ENCODE measurements around the gene ANKRD33. TPM values are rescaled to one million over a fixed set of nuclear protein-coding genes. Genes with fewer than 3 reads are reported as not detected.

Gene ANKRD33
- total and polyA plus RNA-seq, 2 donors: 0.02 TPM; not detected in 1

GRCh38 chr12:51846911-51847642, 40.8 kb upstream of the ANKRD33 start:
- Histone ChIP-seq H3K4me1 (ENCODE audit: control insufficient read depth in 2 of 2, insufficient read depth in 2 of 2, low read length in 2 of 2) (peaks cover 5 to 24% of the 10 kb centered on the region in 2 donors), H3K9me3 (ENCODE audit: control insufficient read depth in 2 of 2, insufficient read depth in 1 of 2, low read length in 1 of 2) (peaks cover 3 to 4% of the 10 kb centered on the region in 2 donors), H3K27me3 (ENCODE audit: control insufficient read depth in 2 of 2, insufficient read depth in 1 of 2, low read length in 1 of 2) (peaks cover 40 to 84% of the 10 kb centered on the region in 2 donors), H3K36me3 (ENCODE audit: control insufficient read depth in 2 of 2, insufficient read depth in 2 of 2, low read length in 1 of 2) (no peaks in the 10 kb centered on the region), H3K27ac (ENCODE audit: low read depth in 1 of 2, low read length in 1 of 2) (no peak overlapping the region), H3K4me3 (ENCODE audit: low read length in 2 of 2) (peak overlapping the region; percentile 27 to 45)
- DNase-seq (ENCODE audit: low read depth in 6 of 9, low spot score in 9 of 9): peak in 2 of 9 donors; percentile 30 to 47
- WGBS: 2% methylated on average over 59 of the region's 59 CpGs

- peaks cover 40 to 84% of the 10 kb centered on the region in 2 donors for H3K27me3 ChIP-seq (ENCODE audit: control insufficient read depth in 2 of 2, insufficient read depth in 1 of 2, low read length in 1 of 2)
- WGBS: 3% methylated on average over 40 of the region's 40 CpGs
- H3K36me3 ChIP-seq (ENCODE audit: control insufficient read depth in 2 of 2, insufficient read depth in 2 of 2, low read length in 1 of 2): no peaks in the 10 kb centered on the region
- no peak for DNase-seq (ENCODE audit: low read depth in 6 of 9, low spot score in 9 of 9)
- H3K9me3 ChIP-seq (ENCODE audit: control insufficient read depth in 2 of 2, insufficient read depth in 1 of 2, low read length in 1 of 2): peaks cover 3 to 4% of the 10 kb centered on the region in 2 donors
- no peak overlapping the region for H3K27ac ChIP-seq (ENCODE audit: low read depth in 1 of 2, low read length in 1 of 2)
- peaks cover 5 to 26% of the 10 kb centered on the region in 2 donors for H3K4me1 ChIP-seq (ENCODE audit: control insufficient read depth in 2 of 2, insufficient read depth in 2 of 2, low read length in 2 of 2)
- peak overlapping the region in 1 of 2 donors; percentile 45 for H3K4me3 ChIP-seq (ENCODE audit: low read length in 2 of 2)
These were observed 40.1 kb upstream of the ANKRD33 start for GRCh38 chr12:51847643-51848325.

- Histone ChIP-seq H3K27me3 (ENCODE audit: control insufficient read depth in 2 of 2, insufficient read depth in 1 of 2, low read length in 1 of 2) (peaks cover 40 to 85% of the 10 kb centered on the region in 2 donors), H3K27ac (ENCODE audit: low read depth in 1 of 2, low read length in 1 of 2) (no peak within 1 kb of the TSS), H3K4me3 (ENCODE audit: low read length in 2 of 2) (peak within 1 kb of the TSS in 1 of 2 donors; percentile 45), H3K36me3 (ENCODE audit: control insufficient read depth in 2 of 2, insufficient read depth in 2 of 2, low read length in 1 of 2) (no peaks in the 10 kb centered on the region), H3K9me3 (ENCODE audit: control insufficient read depth in 2 of 2, insufficient read depth in 1 of 2, low read length in 1 of 2) (peaks cover 3 to 4% of the 10 kb centered on the region in 2 donors), H3K4me1 (ENCODE audit: control insufficient read depth in 2 of 2, insufficient read depth in 2 of 2, low read length in 2 of 2) (peaks cover 5 to 26% of the 10 kb centered on the region in 2 donors)
- WGBS: 9% methylated on average over 51 of the region's 51 CpGs
- no peak for DNase-seq (ENCODE audit: low read depth in 6 of 9, low spot score in 9 of 9)
These were observed 39.6 kb upstream of the ANKRD33 start, which contains the start of gene FIGNL2 for GRCh38 chr12:51848326-51848727. FIGNL2 (minus strand) TSS chr12:51848718; CDS start chr12:51822413, 26,305 bp downstream.

- Histone ChIP-seq H3K36me3 (ENCODE audit: control insufficient read depth in 2 of 2, insufficient read depth in 2 of 2, low read length in 1 of 2) (no peaks in the 10 kb centered on the region), H3K4me1 (ENCODE audit: control insufficient read depth in 2 of 2, insufficient read depth in 2 of 2, low read length in 2 of 2) (peaks cover 5 to 26% of the 10 kb centered on the region in 2 donors), H3K27me3 (ENCODE audit: control insufficient read depth in 2 of 2, insufficient read depth in 1 of 2, low read length in 1 of 2) (peaks cover 40 to 85% of the 10 kb centered on the region in 2 donors), H3K4me3 (ENCODE audit: low read length in 2 of 2) (no peak overlapping the region), H3K27ac (ENCODE audit: low read depth in 1 of 2, low read length in 1 of 2) (no peak overlapping the region), H3K9me3 (ENCODE audit: control insufficient read depth in 2 of 2, insufficient read depth in 1 of 2, low read length in 1 of 2) (peaks cover 3 to 4% of the 10 kb centered on the region in 2 donors)
- 84% methylated on average over 57 of the region's 57 CpGs for WGBS
- no peak for DNase-seq (ENCODE audit: low read depth in 6 of 9, low spot score in 9 of 9)
These were observed 38.8 kb upstream of the ANKRD33 start for GRCh38 chr12:51848841-51849735.

- 97% methylated on average over 8 of the region's 8 CpGs for WGBS
- no peak for DNase-seq (ENCODE audit: low read depth in 6 of 9, low spot score in 9 of 9)
- Histone ChIP-seq H3K4me1 (ENCODE audit: control insufficient read depth in 2 of 2, insufficient read depth in 2 of 2, low read length in 2 of 2) (peaks cover 5 to 26% of the 10 kb centered on the region in 2 donors), H3K9me3 (ENCODE audit: control insufficient read depth in 2 of 2, insufficient read depth in 1 of 2, low read length in 1 of 2) (peaks cover 3 to 4% of the 10 kb centered on the region in 2 donors), H3K36me3 (ENCODE audit: control insufficient read depth in 2 of 2, insufficient read depth in 2 of 2, low read length in 1 of 2) (no peaks in the 10 kb centered on the region), H3K4me3 (ENCODE audit: low read length in 2 of 2) (no peak overlapping the region), H3K27ac (ENCODE audit: low read depth in 1 of 2, low read length in 1 of 2) (no peak overlapping the region), H3K27me3 (ENCODE audit: control insufficient read depth in 2 of 2, insufficient read depth in 1 of 2, low read length in 1 of 2) (peaks cover 37 to 80% of the 10 kb centered on the region in 2 donors)
These were observed 37.6 kb upstream of the ANKRD33 start for GRCh38 chr12:51850081-51850964.

- Histone ChIP-seq H3K4me3 (ENCODE audit: low read length in 2 of 2) (no peak overlapping the region), H3K4me1 (ENCODE audit: control insufficient read depth in 2 of 2, insufficient read depth in 2 of 2, low read length in 2 of 2) (peaks cover 5 to 26% of the 10 kb centered on the region in 2 donors), H3K9me3 (ENCODE audit: control insufficient read depth in 2 of 2, insufficient read depth in 1 of 2, low read length in 1 of 2) (peaks cover 3 to 4% of the 10 kb centered on the region in 2 donors), H3K36me3 (ENCODE audit: control insufficient read depth in 2 of 2, insufficient read depth in 2 of 2, low read length in 1 of 2) (no peaks in the 10 kb centered on the region), H3K27me3 (ENCODE audit: control insufficient read depth in 2 of 2, insufficient read depth in 1 of 2, low read length in 1 of 2) (peaks cover 37 to 80% of the 10 kb centered on the region in 2 donors), H3K27ac (ENCODE audit: low read depth in 1 of 2, low read length in 1 of 2) (no peak overlapping the region)
- WGBS: 97% methylated on average over 4 of the region's 4 CpGs
- DNase-seq (ENCODE audit: low read depth in 6 of 9, low spot score in 9 of 9): no peak
These were observed 37.0 kb upstream of the ANKRD33 start for GRCh38 chr12:51850965-51851299.

- peaks cover 5 to 19% of the 10 kb centered on the region in 2 donors for H3K4me1 ChIP-seq (ENCODE audit: control insufficient read depth in 2 of 2, insufficient read depth in 2 of 2, low read length in 2 of 2)
- peaks cover 2 to 4% of the 10 kb centered on the region in 2 donors for H3K9me3 ChIP-seq (ENCODE audit: control insufficient read depth in 2 of 2, insufficient read depth in 1 of 2, low read length in 1 of 2)
- no peaks in the 10 kb centered on the region for H3K36me3 ChIP-seq (ENCODE audit: control insufficient read depth in 2 of 2, insufficient read depth in 2 of 2, low read length in 1 of 2)
- no peak overlapping the region for H3K4me3 ChIP-seq (ENCODE audit: low read length in 2 of 2)
- H3K27me3 ChIP-seq (ENCODE audit: control insufficient read depth in 2 of 2, insufficient read depth in 1 of 2, low read length in 1 of 2): peaks cover 32 to 79% of the 10 kb centered on the region in 2 donors
- 37% methylated on average over 8 of the region's 8 CpGs for WGBS
- no peak for DNase-seq (ENCODE audit: low read depth in 6 of 9, low spot score in 9 of 9)
- no peak overlapping the region for H3K27ac ChIP-seq (ENCODE audit: low read depth in 1 of 2, low read length in 1 of 2)
These were observed 36.3 kb upstream of the ANKRD33 start for GRCh38 chr12:51851413-51852124.
